ENCODE measurements around the gene TCF3.

DNA sequence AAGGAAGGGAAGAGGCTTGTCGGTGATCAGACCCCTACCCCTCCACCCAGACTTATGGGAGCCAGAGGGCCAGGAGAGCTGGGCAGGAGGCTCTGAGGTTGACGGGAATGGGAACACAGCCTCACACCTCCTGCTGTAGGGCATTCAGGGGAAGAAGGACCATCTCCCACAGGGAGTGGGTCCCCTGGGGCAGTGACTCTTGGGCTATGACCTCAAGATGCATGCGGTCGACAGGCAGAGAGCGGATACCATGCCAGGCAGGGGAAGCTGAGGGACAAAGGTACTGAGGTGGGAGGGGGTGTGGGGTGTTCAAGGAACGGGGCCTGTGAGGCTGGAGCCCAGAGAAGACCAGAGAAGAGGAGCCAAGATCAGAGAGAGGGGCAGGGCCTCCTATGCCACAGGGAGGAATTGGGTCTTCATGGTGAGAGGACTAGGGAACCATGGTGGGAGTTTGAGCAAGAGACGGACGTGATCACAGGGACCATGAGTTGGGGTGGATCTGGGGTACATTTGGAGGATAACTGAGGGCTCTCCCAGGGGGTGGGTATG, 4.6 kb upstream of the TCF3 start:
- TF ChIP-seq, protein P1, sequence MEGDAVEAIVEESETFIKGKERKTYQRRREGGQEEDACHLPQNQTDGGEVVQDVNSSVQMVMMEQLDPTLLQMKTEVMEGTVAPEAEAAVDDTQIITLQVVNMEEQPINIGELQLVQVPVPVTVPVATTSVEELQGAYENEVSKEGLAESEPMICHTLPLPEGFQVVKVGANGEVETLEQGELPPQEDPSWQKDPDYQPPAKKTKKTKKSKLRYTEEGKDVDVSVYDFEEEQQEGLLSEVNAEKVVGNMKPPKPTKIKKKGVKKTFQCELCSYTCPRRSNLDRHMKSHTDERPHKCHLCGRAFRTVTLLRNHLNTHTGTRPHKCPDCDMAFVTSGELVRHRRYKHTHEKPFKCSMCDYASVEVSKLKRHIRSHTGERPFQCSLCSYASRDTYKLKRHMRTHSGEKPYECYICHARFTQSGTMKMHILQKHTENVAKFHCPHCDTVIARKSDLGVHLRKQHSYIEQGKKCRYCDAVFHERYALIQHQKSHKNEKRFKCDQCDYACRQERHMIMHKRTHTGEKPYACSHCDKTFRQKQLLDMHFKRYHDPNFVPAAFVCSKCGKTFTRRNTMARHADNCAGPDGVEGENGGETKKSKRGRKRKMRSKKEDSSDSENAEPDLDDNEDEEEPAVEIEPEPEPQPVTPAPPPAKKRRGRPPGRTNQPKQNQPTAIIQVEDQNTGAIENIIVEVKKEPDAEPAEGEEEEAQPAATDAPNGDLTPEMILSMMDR (IDR thresholded peaks at IDR 0.05) = no peak
- no peak for TF ChIP-seq EP300 (IDR thresholded peaks at IDR 0.05)
- TF ChIP-seq POLR2A (IDR thresholded peaks at IDR 0.05) = no peak
